GM12878 (cell line): ENCODE results near the gene PVRIG. TPM values are rescaled to one million over a fixed set of nuclear protein-coding genes. Genes with fewer than 3 reads are reported as not detected.

Experiments
- ATAC-seq: fragments of 200-7000 bp; cut with Tn5 transposase; 3 replicates; pipeline ENCODE4 v1.9.1; 2020; ENCODE audit warnings: mild to moderate bottlenecking, moderate library complexity
- BruUV-seq: library from RNA; stranded (reverse); fragments of 400-500 nt; replicated peaks from 2 replicates; lab custom pipeline; 2021; lab: Mats Ljungman, UMichigan
- CTCF ChIA-PET: fragments of 300-600 bp; sonication (Branson Sonifier 250); formaldehyde crosslinking; extraction: SDS; loops from one replicate; lab custom pipeline; 2021; ENCODE audit warnings: inconsistent platforms; lab: Yijun Ruan, JAX
- POLR2A ChIA-PET: fragments of 350-600 bp; formaldehyde crosslinking; extraction: SDS; loops from one replicate; lab custom pipeline; 2021; ENCODE audit warnings: inconsistent platforms; lab: Charles Lee
- RAD21 ChIA-PET: fragments of 300-600 bp; sonication (Branson Sonifier 250); formaldehyde crosslinking; loops from one replicate; lab custom pipeline; 2023; ENCODE audit warnings: antibody characterized with exemption; ENCODE audit not compliant: unreplicated experiment; lab: Charles Lee
- SMC1A ChIA-PET: fragments of 300-600 bp; sonication (Branson Sonifier 250); formaldehyde crosslinking; loops from one replicate; lab custom pipeline; 2023; ENCODE audit not compliant: unreplicated experiment, uncharacterized antibody; lab: Charles Lee
- DNase-seq: peaks from one replicate; pipeline ENCODE4 v3.0.0-alpha.2; 2011; ENCODE audit warnings: low read depth, low spot score
- FAIRE-seq: peaks from 3 replicates; lab custom pipeline; 2011; peaks lifted over from hg19 to GRCh38; lab: Jason Lieb, UNC
- H2AFZ ChIP-seq: 2 replicates; pipeline ENCODE4 v1.6.0; 2011; ENCODE audit warnings: low read depth, low read length, control low read depth; ENCODE audit not compliant: control insufficient read depth
- H3K27ac ChIP-seq: 2 replicates; pipeline ENCODE4 v1.5.1; 2011; ENCODE audit warnings: control low read depth; ENCODE audit not compliant: control insufficient read depth, insufficient read depth
- H3K27me3 ChIP-seq, 2 experiments: replicated peaks in 1 of 2; 2 replicates each; pipeline versions ENCODE4 v1.6.0 to v1.6.1; 2011; ENCODE audit warnings: low read length in 1 of 2; ENCODE audit not compliant: control insufficient read depth in 2 of 2, insufficient read depth in 2 of 2
- H3K36me3 ChIP-seq, 2 experiments: 2 replicates each; pipeline ENCODE4 v1.5.1; 2011; ENCODE audit warnings: low read length in 1 of 2; ENCODE audit not compliant: control insufficient read depth in 2 of 2, insufficient read depth in 2 of 2
- H3K4me1 ChIP-seq: 2 replicates; pipeline ENCODE4 v1.6.1; 2011; ENCODE audit warnings: mild to moderate bottlenecking, low read length, moderate library complexity, mixed read lengths; ENCODE audit not compliant: control insufficient read depth, insufficient read depth
- H3K4me2 ChIP-seq: 2 replicates; pipeline ENCODE4 v1.6.0; 2011; ENCODE audit warnings: control low read depth; ENCODE audit not compliant: control insufficient read depth, insufficient read depth
- H3K4me3 ChIP-seq: fragments of 200-600 bp; sonication (generic); 2 replicates; pipeline ENCODE4 v1.5.1; 2016
- H3K79me2 ChIP-seq: 2 replicates; pipeline ENCODE4 v1.6.0; 2011; ENCODE audit warnings: low read length; ENCODE audit not compliant: control insufficient read depth, insufficient read depth
- H3K9ac ChIP-seq: 2 replicates; pipeline ENCODE4 v1.8.0; 2011; ENCODE audit warnings: low read length, control low read depth, mixed read lengths; ENCODE audit not compliant: control insufficient read depth, insufficient read depth
- H3K9me3 ChIP-seq: replicated peaks from 3 replicates; pipeline ENCODE4 v1.5.1; 2011; ENCODE audit warnings: mild to moderate bottlenecking, low read length; ENCODE audit not compliant: control insufficient read depth, insufficient read depth
- H4K20me1 ChIP-seq: 2 replicates; pipeline ENCODE4 v1.6.0; 2011; ENCODE audit not compliant: control insufficient read depth, insufficient read depth
- ATF2 ChIP-seq: IDR thresholded peaks from 2 replicates; pipeline ENCODE4 v1.6.1; 2012; ENCODE audit warnings: low read length, inconsistent platforms
- ATF3 ChIP-seq: IDR thresholded peaks from 2 replicates; pipeline ENCODE4 v1.6.1; 2011; ENCODE audit warnings: low read depth, mild to moderate bottlenecking, low read length, moderate library complexity, borderline replicate concordance; ENCODE audit errors: extremely low read depth
- BACH1 ChIP-seq: fragments of 450-650 bp; IDR thresholded peaks from 2 replicates; pipeline ENCODE4 v1.6.1; 2017; ENCODE audit warnings: mild to moderate bottlenecking, borderline replicate concordance
- BCL11A ChIP-seq: IDR thresholded peaks from 2 replicates; pipeline ENCODE4 v1.6.1; 2011; ENCODE audit warnings: low read depth, low read length
- CEBPB ChIP-seq, 2 experiments: fragments of 150-350 bp in 1 of 2; IDR thresholded peaks; 2 replicates each; pipeline ENCODE4 v1.6.1; 2012 to 2014; ENCODE audit warnings: low read depth in 2 of 2, low read length in 2 of 2, borderline replicate concordance in 1 of 2, inconsistent platforms in 1 of 2
- CREM ChIP-seq: IDR thresholded peaks from 2 replicates; pipeline ENCODE4 v1.6.1; 2014; ENCODE audit warnings: antibody characterized with exemption, low read depth
- EP300 ChIP-seq, 2 experiments: fragments of 150-350 bp in 1 of 2; IDR thresholded peaks; 2 replicates each; pipeline ENCODE4 v1.6.1; 2011 to 2012; ENCODE audit warnings: low read depth in 2 of 2, low read length in 2 of 2, borderline replicate concordance in 1 of 2, improper control_type of control experiment in 1 of 2, inconsistent platforms in 1 of 2; ENCODE audit not compliant: control insufficient read depth in 1 of 2
- ETV6 ChIP-seq, 2 experiments: fragments of 450-650 bp in 1 of 2; IDR thresholded peaks in 1 of 2; conservative IDR thresholded peaks in 1 of 2; 2 replicates each; pipeline ENCODE4 v1.6.1; 2014; ENCODE audit warnings: antibody characterized with exemption in 1 of 2, borderline replicate concordance in 1 of 2, low read depth in 1 of 2, mild to moderate bottlenecking in 1 of 2, moderate library complexity in 1 of 2
- GABPA ChIP-seq: IDR thresholded peaks from 2 replicates; pipeline ENCODE4 v1.6.1; 2014; ENCODE audit warnings: antibody characterized with exemption, low read depth, mild to moderate bottlenecking, inconsistent platforms
- KAT2A ChIP-seq: conservative IDR thresholded peaks from 2 replicates; pipeline ENCODE4 v1.6.1; 2011; ENCODE audit warnings: low read depth, low read length; ENCODE audit not compliant: control insufficient read depth
- MTA2 ChIP-seq: fragments of 450-650 bp; IDR thresholded peaks from 2 replicates; pipeline ENCODE4 v1.6.1; 2016; ENCODE audit warnings: low read depth, mild to moderate bottlenecking, moderate library complexity
- PML ChIP-seq: IDR thresholded peaks from 2 replicates; pipeline ENCODE4 v1.6.1; 2012; ENCODE audit warnings: low read length, inconsistent platforms
- POLR2A ChIP-seq: IDR thresholded peaks from 2 replicates; pipeline ENCODE4 v1.6.1; 2011; ENCODE audit warnings: low read depth, mild to moderate bottlenecking, low read length
- RUNX3 ChIP-seq: IDR thresholded peaks from 2 replicates; pipeline ENCODE4 v1.6.1; 2012; ENCODE audit warnings: low read length, inconsistent platforms
- SMARCA5 ChIP-seq: fragments of 450-650 bp; IDR thresholded peaks from 2 replicates; pipeline ENCODE4 v1.6.1; 2017; ENCODE audit warnings: mild to moderate bottlenecking
- SREBF2 ChIP-seq: IDR thresholded peaks from 2 replicates; pipeline ENCODE4 v1.6.1; 2012; ENCODE audit warnings: mild to moderate bottlenecking, low read length
- TBL1XR1 ChIP-seq: IDR thresholded peaks from 2 replicates; pipeline ENCODE4 v1.6.1; 2012; ENCODE audit warnings: low read depth, low read length, improper control_type of control experiment
- TCF7 ChIP-seq: IDR thresholded peaks from 2 replicates; pipeline ENCODE4 v1.6.1; 2014; ENCODE audit warnings: antibody characterized with exemption, borderline replicate concordance
- YBX1 ChIP-seq: fragments of 450-650 bp; IDR thresholded peaks from 2 replicates; pipeline ENCODE4 v1.6.1; 2016; ENCODE audit warnings: antibody characterized with exemption
- ZBTB4 ChIP-seq: fragments of 450-650 bp; formaldehyde crosslinking; IDR thresholded peaks from 2 replicates; pipeline ENCODE4 v1.4.0; 2022; ENCODE audit warnings: mild to moderate bottlenecking, moderate library complexity
- WGBS: methylation state at CpG from one replicate; pipeline ENCODE4 v1.1.6; 2016; ENCODE audit warnings: low lambda C conversion rate; ENCODE audit not compliant: insufficient replicate concordance, insufficient coverage; ENCODE audit errors: missing lambda C conversion rate; 5-methylcytosine and 5-hydroxymethylcytosine counted together
- in situ Hi-C: fragments of 300-500 bp; cut with MboI; formaldehyde crosslinking; loops from 9 replicates; pipeline ENCODE4 v1.14.3; 2018; ENCODE audit warnings: mixed read lengths
- intact Hi-C: fragments of 100-400 bp; cut with micrococcal nuclease; formaldehyde crosslinking; loops from one replicate; pipeline ENCODE4 v1.14.2; 2022; ENCODE audit not compliant: unreplicated experiment
- polyA plus RNA-seq, 11 experiments: library from polyadenylated mRNA; depleted of rRNA in 4 of 11; unstranded in 6 of 11; stranded (reverse) in 5 of 11; fragments of >200 nt; fragmentation: Nextera tagmentation in 4 of 11; fragmentation: Illumina TruSeq in 1 of 11; extraction: Ambion mirVana in 4 of 11; extraction: Trizol in 1 of 11; gene quantifications; 1 replicate in 1 of 11; 2 replicates in 10 of 11; pipeline versions ENCODE4 v1.2.1 to v1.2.3, GENCODE V29; 2011 to 2016; ENCODE audit warnings: inconsistent platforms in 2 of 11, missing spikeins in 2 of 11, low read depth in 1 of 11
- total RNA-seq, 4 experiments: library from RNA; depleted of rRNA in 3 of 4; stranded (reverse); fragments of >200 nt in 3 of 4; fragmentation: Illumina TruSeq in 1 of 4; extraction: Trizol in 1 of 4; gene quantifications; 2 replicates each; pipeline versions ENCODE4 v1.2.1 to v1.2.3, GENCODE V29; 2013 to 2021

Gene PVRIG
- total and polyA plus RNA-seq, 10 of the 15 experiments (the other 5 are each of a cell fraction or from before 2014, with no cell fraction given), result 1.3 to 44.0 (median 17.9) TPM

- peak; percentile 74 for ATAC-seq
- SMC1A ChIA-PET, result interaction anchor here (1.0 to 14.7 kb wide), 9 partner anchors 10 to 79 kb away, joined by 4 to 140 read pairs (median 9); partner anchors contain the start of gene LAMTOR4
- Histone ChIP-seq H3K79me2 (peaks cover 10% of the 10 kb centered on the region), H3K9me3 (no peaks in the 10 kb centered on the region), H3K9ac (peak overlapping the region; percentile 72), H3K4me2 (peak overlapping the region; percentile 88), H3K4me1 (peaks cover 67% of the 10 kb centered on the region), H3K36me3 (no peaks in the 10 kb centered on the region; a peak in 1 of 4 replicates), H3K27ac (peak overlapping the region; percentile 90), H3K27me3 (no peaks in the 10 kb centered on the region), H2AFZ (peak overlapping the region; percentile 63), H4K20me1 (no peaks in the 10 kb centered on the region), H3K4me3 (peak overlapping the region; percentile 66)
- in situ Hi-C loops, result no loop called here
- RAD21 ChIA-PET, result interaction anchor here (0.5 to 3.9 kb wide), 16 partner anchors 8 to 218 kb away, joined by 3 to 33 read pairs (median 5); partner anchors contain the start of genes LAMTOR4, MEPCE, PVRIG and ZCWPW1
- POLR2A ChIA-PET, result interaction anchor here (0.5 to 8.3 kb wide), 13 partner anchors 9 to 836 kb away, joined by 3 to 86 read pairs (median 5); partner anchors contain the start of genes LAMTOR4, PVRIG and ZCWPW1
- WGBS, result 0% methylated on average over 7 of the region's 7 CpGs
- CTCF ChIA-PET, result interaction anchor here (0.8 to 5.7 kb wide), 11 partner anchors 7 to 196 kb away, joined by 3 to 65 read pairs (median 5); partner anchors contain the start of genes GPC2, LAMTOR4 and PVRIG
- no peak for FAIRE-seq
- BruUV-seq, result TSS peak; percentile 72
- DNase-seq, result peak; percentile 68
- intact Hi-C loops, result no loop called here
- TF ChIP-seq BCL11A, result peak; percentile 49; the same call in 1 of the 2 replicates
- TF ChIP-seq KAT2A, result no peak
- no peak for TF ChIP-seq ATF3
- no peak for TF ChIP-seq ZBTB4 (CRISPR knock-in tag)
- no peak for TF ChIP-seq GABPA
- peak; percentile 78; the same call in 1 of the 2 replicates for TF ChIP-seq PML
- peak in 1 of 2 experiments; percentile 82; a peak in 1 of 4 replicates for TF ChIP-seq ETV6 (conservative IDR thresholded peaks at IDR 0.05 in 1 of 2, IDR thresholded peaks at IDR 0.05 in 1 of 2; ENCODE audit: borderline replicate concordance in 1 of 2, low read depth in 1 of 2)
- TF ChIP-seq EP300 (IDR thresholded peaks at IDR 0.05; ENCODE audit: borderline replicate concordance in 1 of 2, control insufficient read depth in 1 of 2, low read depth in 2 of 2, low read length in 2 of 2), result 0 out of 4 replicates have a peak, but pooled peaks of 1 of the 2 experiments have one; percentile 10
- TF ChIP-seq POLR2A, result peak; percentile 62
- TF ChIP-seq ATF2, result peak; percentile 75
- peak; percentile 76; the same call in 1 of the 2 replicates for TF ChIP-seq TBL1XR1
- TF ChIP-seq SMARCA5, result 0 out of 2 replicates have a peak, but pooled peaks have one; percentile 4
- TF ChIP-seq YBX1, result no peak
- peak; percentile 66; the same call in 1 of the 2 replicates for TF ChIP-seq MTA2
- peak; percentile 61; the same call in 1 of the 2 replicates for TF ChIP-seq TCF7
- no peak for TF ChIP-seq CEBPB (IDR thresholded peaks at IDR 0.05; ENCODE audit: borderline replicate concordance in 1 of 2, low read depth in 2 of 2, low read length in 2 of 2)
- TF ChIP-seq SREBF2, result no peak
- peak; percentile 97 for TF ChIP-seq RUNX3
- peak; percentile 30; the same call in 1 of the 2 replicates for TF ChIP-seq BACH1
- peak; percentile 49; the same call in 1 of the 2 replicates for TF ChIP-seq CREM
Observed at GRCh38 chr7:100211342-100211780, 8.4 kb upstream of the PVRIG start.
